ENCODE results near the gene NXPH3. TPM values are rescaled to one million over a fixed set of nuclear protein-coding genes. Genes with fewer than 3 reads are reported as not detected.

Gene NXPH3
- polyA plus RNA-seq, 1 of the 3 experiments (the other 2 are of a cell fraction) = 0.30 TPM

GRCh38 chr17:49553676-49554335, 21.9 kb upstream of the NXPH3 start:
- Histone ChIP-seq H3K4me1 (ENCODE audit: control insufficient read depth in 1 of 2, insufficient read depth in 2 of 2, low read depth in 1 of 2, low read length in 1 of 2) (peaks cover 0 to 19% of the 10 kb centered on the region in 2 experiments; a peak in 1 of 4 replicates), H2AFZ (ENCODE audit: low read depth) (no peak overlapping the region), H3K4me2 (no peak overlapping the region), H3K9me2 (no peaks in the 10 kb centered on the region), H3K36me3 (replicated peaks in 1 of 2; ENCODE audit: control insufficient read depth in 1 of 2, insufficient read depth in 2 of 2, low read length in 1 of 2) (no peaks in the 10 kb centered on the region), H4K20me1 (ENCODE audit: insufficient read depth) (no peaks in the 10 kb centered on the region), H3K79me2 (ENCODE audit: insufficient read depth) (no peaks in the 10 kb centered on the region), H3F3A (replicated peaks; ENCODE audit: insufficient read depth) (no peaks in the 10 kb centered on the region), H3K9ac (no peak overlapping the region), H3K9me3 (no peaks in the 10 kb centered on the region), H3K4me3 (ENCODE audit: low read depth in 2 of 2, low read length in 1 of 2) (no peak overlapping the region), H3K27me3 (ENCODE audit: insufficient read depth) (peaks cover 13% of the 10 kb centered on the region; the same call in 1 of the 2 replicates), H3K27ac (ENCODE audit: low read depth in 2 of 2, low read length in 1 of 2) (no peak overlapping the region)
- ChIA-PET POLR2A (no interaction called here), CTCF (interaction anchor here (0.6 to 48.9 kb wide), 9 partner anchors 12 to 235 kb away, joined by 3 to 2107 read pairs (median 149); partner anchors contain the start of genes KAT7, NGFR, PHB1 and SLC35B1)
- DNase-seq = peak; percentile 11
- WGBS (ENCODE audit: low lambda C conversion rate) = 88% methylated on average over 8 of the region's 8 CpGs
- TF ChIP-seq GATA2 (CRISPR knock-in tag; IDR thresholded peaks at IDR 0.05) = no peak
- no peak for TF ChIP-seq POLR2AphosphoS5 (IDR thresholded peaks at IDR 0.05; ENCODE audit: low read depth, low read length)
- TF ChIP-seq, protein P1, sequence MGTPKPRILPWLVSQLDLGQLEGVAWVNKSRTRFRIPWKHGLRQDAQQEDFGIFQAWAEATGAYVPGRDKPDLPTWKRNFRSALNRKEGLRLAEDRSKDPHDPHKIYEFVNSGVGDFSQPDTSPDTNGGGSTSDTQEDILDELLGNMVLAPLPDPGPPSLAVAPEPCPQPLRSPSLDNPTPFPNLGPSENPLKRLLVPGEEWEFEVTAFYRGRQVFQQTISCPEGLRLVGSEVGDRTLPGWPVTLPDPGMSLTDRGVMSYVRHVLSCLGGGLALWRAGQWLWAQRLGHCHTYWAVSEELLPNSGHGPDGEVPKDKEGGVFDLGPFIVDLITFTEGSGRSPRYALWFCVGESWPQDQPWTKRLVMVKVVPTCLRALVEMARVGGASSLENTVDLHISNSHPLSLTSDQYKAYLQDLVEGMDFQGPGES (IDR thresholded peaks at IDR 0.05; ENCODE audit: low read depth, low read length) = no peak
- no peak for TF ChIP-seq NRF1 (IDR thresholded peaks at IDR 0.05; ENCODE audit: low read depth, low read length)
- no peak for TF ChIP-seq TEAD4 (IDR thresholded peaks at IDR 0.05; ENCODE audit: borderline replicate concordance, insufficient read depth)
- TF ChIP-seq FOSL2 (IDR thresholded peaks at IDR 0.05; ENCODE audit: borderline replicate concordance, low read depth) = no peak
- TF ChIP-seq, protein P2, sequence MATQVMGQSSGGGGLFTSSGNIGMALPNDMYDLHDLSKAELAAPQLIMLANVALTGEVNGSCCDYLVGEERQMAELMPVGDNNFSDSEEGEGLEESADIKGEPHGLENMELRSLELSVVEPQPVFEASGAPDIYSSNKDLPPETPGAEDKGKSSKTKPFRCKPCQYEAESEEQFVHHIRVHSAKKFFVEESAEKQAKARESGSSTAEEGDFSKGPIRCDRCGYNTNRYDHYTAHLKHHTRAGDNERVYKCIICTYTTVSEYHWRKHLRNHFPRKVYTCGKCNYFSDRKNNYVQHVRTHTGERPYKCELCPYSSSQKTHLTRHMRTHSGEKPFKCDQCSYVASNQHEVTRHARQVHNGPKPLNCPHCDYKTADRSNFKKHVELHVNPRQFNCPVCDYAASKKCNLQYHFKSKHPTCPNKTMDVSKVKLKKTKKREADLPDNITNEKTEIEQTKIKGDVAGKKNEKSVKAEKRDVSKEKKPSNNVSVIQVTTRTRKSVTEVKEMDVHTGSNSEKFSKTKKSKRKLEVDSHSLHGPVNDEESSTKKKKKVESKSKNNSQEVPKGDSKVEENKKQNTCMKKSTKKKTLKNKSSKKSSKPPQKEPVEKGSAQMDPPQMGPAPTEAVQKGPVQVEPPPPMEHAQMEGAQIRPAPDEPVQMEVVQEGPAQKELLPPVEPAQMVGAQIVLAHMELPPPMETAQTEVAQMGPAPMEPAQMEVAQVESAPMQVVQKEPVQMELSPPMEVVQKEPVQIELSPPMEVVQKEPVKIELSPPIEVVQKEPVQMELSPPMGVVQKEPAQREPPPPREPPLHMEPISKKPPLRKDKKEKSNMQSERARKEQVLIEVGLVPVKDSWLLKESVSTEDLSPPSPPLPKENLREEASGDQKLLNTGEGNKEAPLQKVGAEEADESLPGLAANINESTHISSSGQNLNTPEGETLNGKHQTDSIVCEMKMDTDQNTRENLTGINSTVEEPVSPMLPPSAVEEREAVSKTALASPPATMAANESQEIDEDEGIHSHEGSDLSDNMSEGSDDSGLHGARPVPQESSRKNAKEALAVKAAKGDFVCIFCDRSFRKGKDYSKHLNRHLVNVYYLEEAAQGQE (IDR thresholded peaks at IDR 0.05; ENCODE audit: low read depth, low read length) = no peak
- TF ChIP-seq TAF1 (IDR thresholded peaks at IDR 0.05; ENCODE audit: borderline replicate concordance, low read depth, low read length) = no peak
- TF ChIP-seq FOXJ3 (CRISPR knock-in tag; IDR thresholded peaks at IDR 0.05) = no peak
- TF ChIP-seq ZBTB33 (IDR thresholded peaks at IDR 0.05; ENCODE audit: borderline replicate concordance, low read depth) = no peak
- no peak for TF ChIP-seq RAD21 (IDR thresholded peaks at IDR 0.05; ENCODE audit: low read length)
- TF ChIP-seq, protein P3, sequence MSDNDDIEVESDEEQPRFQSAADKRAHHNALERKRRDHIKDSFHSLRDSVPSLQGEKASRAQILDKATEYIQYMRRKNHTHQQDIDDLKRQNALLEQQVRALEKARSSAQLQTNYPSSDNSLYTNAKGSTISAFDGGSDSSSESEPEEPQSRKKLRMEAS (IDR thresholded peaks at IDR 0.05; ENCODE audit: low read depth) = no peak
- no peak for TF ChIP-seq YY1 (IDR thresholded peaks at IDR 0.05; ENCODE audit: low read depth)
- TF ChIP-seq, protein P4, sequence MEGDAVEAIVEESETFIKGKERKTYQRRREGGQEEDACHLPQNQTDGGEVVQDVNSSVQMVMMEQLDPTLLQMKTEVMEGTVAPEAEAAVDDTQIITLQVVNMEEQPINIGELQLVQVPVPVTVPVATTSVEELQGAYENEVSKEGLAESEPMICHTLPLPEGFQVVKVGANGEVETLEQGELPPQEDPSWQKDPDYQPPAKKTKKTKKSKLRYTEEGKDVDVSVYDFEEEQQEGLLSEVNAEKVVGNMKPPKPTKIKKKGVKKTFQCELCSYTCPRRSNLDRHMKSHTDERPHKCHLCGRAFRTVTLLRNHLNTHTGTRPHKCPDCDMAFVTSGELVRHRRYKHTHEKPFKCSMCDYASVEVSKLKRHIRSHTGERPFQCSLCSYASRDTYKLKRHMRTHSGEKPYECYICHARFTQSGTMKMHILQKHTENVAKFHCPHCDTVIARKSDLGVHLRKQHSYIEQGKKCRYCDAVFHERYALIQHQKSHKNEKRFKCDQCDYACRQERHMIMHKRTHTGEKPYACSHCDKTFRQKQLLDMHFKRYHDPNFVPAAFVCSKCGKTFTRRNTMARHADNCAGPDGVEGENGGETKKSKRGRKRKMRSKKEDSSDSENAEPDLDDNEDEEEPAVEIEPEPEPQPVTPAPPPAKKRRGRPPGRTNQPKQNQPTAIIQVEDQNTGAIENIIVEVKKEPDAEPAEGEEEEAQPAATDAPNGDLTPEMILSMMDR (IDR thresholded peaks at IDR 0.05) = no peak
- no peak for TF ChIP-seq CHD2 (IDR thresholded peaks at IDR 0.05; ENCODE audit: low read length, partially characterized antibody)

Measured in SK-N-SH (cell line).